MG63 (cell line): Measurements from ENCODE around the gene NFIC. TPM values are rescaled to one million over a fixed set of nuclear protein-coding genes. Genes with fewer than 3 reads are reported as not detected.

Source experiments
- total RNA-seq: library from RNA; depleted of rRNA; stranded (reverse); fragments of >200 nt; shearing (Covaris generic); gene quantifications from 2 replicates; pipeline ENCODE4 v1.2.3, GENCODE V29; 2014; ENCODE audit warnings: low replicate concordance; rRNA removed

The NFIC gene
- total RNA-seq, 1 experiment from 2014 or later: 14.1 TPM

Other genes starting within 250 kb of the NFIC start
- gene GNA15, start 230.6 kb upstream of the NFIC start, total RNA-seq: not detected in 2 replicates
- not detected in 2 replicates for gene S1PR4, start 187.8 kb upstream of the NFIC start, total RNA-seq
- 55.6 and 68.5 TPM in 2 replicates for gene NCLN, start 180.7 kb upstream of the NFIC start, total RNA-seq
- not detected in 2 replicates for gene CELF5, start 141.9 kb upstream of the NFIC start, total RNA-seq
- not detected in 2 replicates for gene SMIM24, start 113.9 kb downstream of the NFIC start, total RNA-seq
- gene SMIM44, start 116.9 kb downstream of the NFIC start, total RNA-seq: not detected in 2 replicates
- gene DOHH, start 134.1 kb downstream of the NFIC start, total RNA-seq: 20.8 and 34.5 TPM in 2 replicates
- gene FZR1, start 139.7 kb downstream of the NFIC start, total RNA-seq: 20.8 and 31.1 TPM in 2 replicates
- gene TEKTIP1, start 172.6 kb downstream of the NFIC start, total RNA-seq: not detected in 2 replicates
- 17.6 and 26.4 TPM in 2 replicates for gene MFSD12, start 191.0 kb downstream of the NFIC start, total RNA-seq
- gene HMG20B, start 206.4 kb downstream of the NFIC start, total RNA-seq: 42.5 and 43.5 TPM in 2 replicates
- gene GIPC3, start 218.9 kb downstream of the NFIC start, total RNA-seq: not detected in 2 replicates
- 1.9 and 2.1 TPM in 2 replicates for gene TBXA2R, start 240.3 kb downstream of the NFIC start, total RNA-seq